HL-60 (cell line): Measurements from ENCODE around the gene MYH11.

Source experiments
- CTCF ChIP-seq: IDR thresholded peaks from one replicate; pipeline ENCODE4 v1.5.1; 2011; ENCODE audit warnings: low read length, control low read depth, inconsistent platforms; ENCODE audit not compliant: insufficient read depth
- GABPA ChIP-seq: IDR thresholded peaks from 2 replicates; pipeline ENCODE4 v1.6.1; 2012; ENCODE audit warnings: low read depth
- POLR2AphosphoS5 ChIP-seq: IDR thresholded peaks from 2 replicates; pipeline ENCODE4 v1.6.1; 2012; ENCODE audit warnings: low read depth
- REST ChIP-seq: IDR thresholded peaks from 2 replicates; pipeline ENCODE4 v1.6.1; 2012; ENCODE audit warnings: low read depth; ENCODE audit not compliant: insufficient replicate concordance
- SPI1 ChIP-seq: IDR thresholded peaks from 2 replicates; pipeline ENCODE4 v1.6.1; 2012; ENCODE audit warnings: low read depth, mild to moderate bottlenecking, borderline replicate concordance

- TF ChIP-seq POLR2AphosphoS5, result no peak
- no peak for TF ChIP-seq CTCF
- no peak for TF ChIP-seq REST
- no peak for TF ChIP-seq SPI1
- no peak for TF ChIP-seq GABPA
These were observed 21.5 kb downstream of the MYH11 start for GRCh38 chr16:15835136-15835878.
